HepG2 (cell line): Measurements from ENCODE around the gene RMI2. TPM values are rescaled to one million over a fixed set of nuclear protein-coding genes. Genes with fewer than 3 reads are reported as not detected.

Experiments
- ARNTL ChIP-seq: sonication (generic); formaldehyde crosslinking; IDR thresholded peaks from 2 replicates; pipeline ENCODE4 v1.4.0; 2020; ENCODE audit warnings: mild to moderate bottlenecking, missing genetic modification reagents
- CBX1 ChIP-seq: IDR thresholded peaks from one replicate; pipeline ENCODE4 v1.6.1; 2016; ENCODE audit warnings: antibody characterized with exemption, low read depth
- CHD4 ChIP-seq: fragments of 200-600 bp; sonication (generic); IDR thresholded peaks from 2 replicates; pipeline ENCODE4 v1.7.0; 2017; ENCODE audit warnings: mild to moderate bottlenecking, low read length, borderline replicate concordance
- ELF3 ChIP-seq: IDR thresholded peaks from 2 replicates; pipeline ENCODE4 v1.6.1; 2016; ENCODE audit warnings: missing genetic modification reagents, missing compliant biosample characterization
- ETV6 ChIP-seq: sonication (generic); formaldehyde crosslinking; conservative IDR thresholded peaks from 2 replicates; pipeline ENCODE4 v1.4.0; 2020; ENCODE audit warnings: missing genetic modification reagents
- KDM4B ChIP-seq: sonication (generic); formaldehyde crosslinking; IDR thresholded peaks from 2 replicates; pipeline ENCODE4 v1.4.0; 2020; ENCODE audit warnings: missing genetic modification reagents
- MYC ChIP-seq: sonication (generic); formaldehyde crosslinking; IDR thresholded peaks from 2 replicates; pipeline ENCODE4 v1.9.0; 2021; ENCODE audit warnings: missing genetic modification reagents, borderline replicate concordance
- PRPF4 ChIP-seq: fragments of 200-400 bp; formaldehyde crosslinking; IDR thresholded peaks from 2 replicates; pipeline ENCODE4 v1.6.1; 2016; ENCODE audit warnings: low read length, low read depth; ENCODE audit not compliant: poor library complexity, severe bottlenecking
- RARA ChIP-seq: IDR thresholded peaks from 2 replicates; pipeline ENCODE4 v1.6.1; 2016; ENCODE audit warnings: missing genetic modification reagents, missing compliant biosample characterization
- USF2 ChIP-seq, 2 experiments: sonication (generic) in 1 of 2; formaldehyde crosslinking in 1 of 2; IDR thresholded peaks; 2 replicates each; pipeline versions ENCODE4 v1.5.1 to v1.6.1; 2011 to 2020; ENCODE audit warnings: borderline replicate concordance in 1 of 2, low read depth in 1 of 2, low read length in 1 of 2, mild to moderate bottlenecking in 1 of 2, missing genetic modification reagents in 1 of 2, moderate library complexity in 1 of 2
- YEATS2 ChIP-seq: sonication (generic); formaldehyde crosslinking; IDR thresholded peaks from 2 replicates; pipeline ENCODE4 v1.4.0; 2020; ENCODE audit warnings: missing genetic modification reagents, borderline replicate concordance
- ZFP37 ChIP-seq: sonication (generic); formaldehyde crosslinking; IDR thresholded peaks from 2 replicates; pipeline ENCODE4 v1.4.0; 2020; ENCODE audit warnings: missing genetic modification reagents, borderline replicate concordance
- ZNF20 ChIP-seq: sonication (generic); formaldehyde crosslinking; IDR thresholded peaks from 2 replicates; pipeline ENCODE4 v1.4.0; 2020; ENCODE audit warnings: mild to moderate bottlenecking, moderate library complexity, missing genetic modification reagents
- ZNF350 ChIP-seq: sonication (generic); formaldehyde crosslinking; IDR thresholded peaks from 2 replicates; pipeline ENCODE4 v1.4.0; 2020; ENCODE audit warnings: mild to moderate bottlenecking, low read depth, missing genetic modification reagents, borderline replicate concordance
- ZNF496 ChIP-seq: sonication (generic); formaldehyde crosslinking; IDR thresholded peaks from 2 replicates; pipeline ENCODE4 v1.8.1; 2023; ENCODE audit warnings: mild to moderate bottlenecking, moderate library complexity, missing genetic modification reagents; ENCODE audit not compliant: insufficient replicate concordance
- ZNF777 ChIP-seq: sonication (generic); formaldehyde crosslinking; IDR thresholded peaks from 2 replicates; pipeline ENCODE4 v1.4.0; 2020; ENCODE audit warnings: missing genetic modification reagents
- ZSCAN25 ChIP-seq: sonication (generic); formaldehyde crosslinking; IDR thresholded peaks from 2 replicates; pipeline ENCODE4 v1.8.0; 2022; ENCODE audit warnings: mild to moderate bottlenecking, missing genetic modification reagents
- polyA plus RNA-seq, 8 experiments: library from polyadenylated mRNA; depleted of rRNA in 3 of 8; stranded (reverse) in 7 of 8; unstranded in 1 of 8; fragments of >200 nt; fragmentation: Illumina TruSeq in 4 of 8; extraction: Trizol in 4 of 8; gene quantifications; 2 replicates each; pipeline versions ENCODE4 v1.2.1 to v1.2.3, GENCODE V29; 2011 to 2016; ENCODE audit warnings: low read depth in 4 of 8, missing spikeins in 1 of 8, mixed read lengths in 1 of 8; ENCODE audit not compliant: insufficient read depth in 1 of 8
- total RNA-seq, 5 experiments: library from RNA; depleted of rRNA; stranded (reverse); fragments of >200 nt; fragmentation: Illumina TruSeq; extraction: Trizol; gene quantifications; 2 replicates each; pipeline ENCODE4 v1.2.3, GENCODE V29; 2016; ENCODE audit warnings: low read depth in 1 of 5
- TF ChIP-seq, protein P1 (sequence below): sonication (generic); formaldehyde crosslinking; IDR thresholded peaks from 2 replicates; pipeline ENCODE4 v1.5.0; 2020; ENCODE audit warnings: missing genetic modification reagents, mild to moderate bottlenecking, borderline replicate concordance
- TF ChIP-seq, protein P2 (sequence below): sonication (generic); formaldehyde crosslinking; conservative IDR thresholded peaks from 2 replicates; pipeline ENCODE4 v1.4.0; 2020; ENCODE audit warnings: missing genetic modification reagents
- TF ChIP-seq, protein P3 (sequence below): sonication (generic); formaldehyde crosslinking; IDR thresholded peaks from 2 replicates; pipeline ENCODE4 v1.5.0; 2020; ENCODE audit warnings: missing genetic modification reagents

Gene RMI2
- total and polyA plus RNA-seq, 2 of the 13 experiments (the other 11 are each of a cell fraction or from before 2014, with no cell fraction given) = 24.5 to 55.7 TPM

DNA sequence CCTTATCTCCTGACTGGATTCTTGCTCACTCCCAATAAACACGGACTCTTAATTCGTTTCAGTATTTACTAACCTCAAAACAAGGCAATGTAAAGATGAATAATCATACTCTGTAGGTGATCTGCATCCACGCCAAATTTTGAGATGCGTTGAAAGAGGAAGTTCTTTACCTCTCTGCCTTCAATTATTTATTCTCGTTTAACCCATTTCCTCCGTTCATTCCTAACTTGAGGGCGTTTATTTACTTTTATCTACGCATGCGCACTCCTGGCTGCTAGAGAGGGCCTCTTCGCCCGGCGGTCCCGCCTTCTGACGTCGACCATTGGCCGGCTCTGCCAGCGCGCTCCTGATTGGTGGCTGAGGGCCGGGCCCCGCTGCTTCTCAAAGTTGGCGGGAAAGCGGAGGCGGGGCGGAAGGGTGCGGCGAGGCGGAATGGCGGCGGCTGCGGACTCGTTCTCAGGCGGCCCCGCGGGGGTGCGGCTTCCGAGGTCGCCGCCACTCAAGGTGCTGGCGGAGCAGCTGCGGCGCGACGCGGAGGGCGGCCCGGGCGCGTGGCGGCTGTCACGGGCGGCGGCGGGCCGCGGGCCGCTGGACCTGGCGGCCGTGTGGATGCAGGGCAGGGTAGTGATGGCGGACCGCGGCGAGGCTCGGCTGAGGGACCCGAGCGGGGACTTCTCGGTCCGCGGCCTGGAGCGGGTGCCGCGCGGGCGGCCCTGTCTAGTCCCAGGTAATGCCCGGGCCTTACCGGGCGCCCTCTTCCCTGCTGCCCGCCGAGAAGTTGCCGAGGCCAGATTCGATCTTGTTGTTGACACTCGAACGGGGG is at the start of gene RMI2 (continued):
- TF ChIP-seq RARA (CRISPR knock-in tag) (no peak; the same call in 1 of the 2 replicates), ARNTL (CRISPR knock-in tag) (peak; percentile 60; the same call in 1 of the 2 replicates), MYC (peak; percentile 83), KDM4B (CRISPR knock-in tag) (no peak), ZSCAN25 (CRISPR knock-in tag) (peak; percentile 45), CBX1 (peak; percentile 93), ETV6 (CRISPR knock-in tag) (peak; percentile 47; the same call in 1 of the 2 replicates), YEATS2 (CRISPR knock-in tag) (peak; percentile 94), USF2 (IDR thresholded peaks at IDR 0.05; ENCODE audit: low read depth, low read length) (no peak), USF2 (CRISPR knock-in tag; IDR thresholded peaks at IDR 0.05; ENCODE audit: borderline replicate concordance) (no peak), ZNF350 (CRISPR knock-in tag) (no peak), ZFP37 (CRISPR knock-in tag) (0 out of 2 replicates have a peak, but pooled peaks have one; percentile 57), PRPF4 (no peak), CHD4 (no peak), ZNF20 (CRISPR knock-in tag) (no peak), ELF3 (CRISPR knock-in tag) (no peak; the same call in none of the 2 replicates), ZNF496 (CRISPR knock-in tag) (no peak), ZNF777 (CRISPR knock-in tag) (0 out of 2 replicates have a peak, but pooled peaks have one; percentile 53)
- TF ChIP-seq, protein P1, sequence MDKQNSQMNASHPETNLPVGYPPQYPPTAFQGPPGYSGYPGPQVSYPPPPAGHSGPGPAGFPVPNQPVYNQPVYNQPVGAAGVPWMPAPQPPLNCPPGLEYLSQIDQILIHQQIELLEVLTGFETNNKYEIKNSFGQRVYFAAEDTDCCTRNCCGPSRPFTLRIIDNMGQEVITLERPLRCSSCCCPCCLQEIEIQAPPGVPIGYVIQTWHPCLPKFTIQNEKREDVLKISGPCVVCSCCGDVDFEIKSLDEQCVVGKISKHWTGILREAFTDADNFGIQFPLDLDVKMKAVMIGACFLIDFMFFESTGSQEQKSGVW (CRISPR knock-in tag) = no peak
- TF ChIP-seq, protein P2, sequence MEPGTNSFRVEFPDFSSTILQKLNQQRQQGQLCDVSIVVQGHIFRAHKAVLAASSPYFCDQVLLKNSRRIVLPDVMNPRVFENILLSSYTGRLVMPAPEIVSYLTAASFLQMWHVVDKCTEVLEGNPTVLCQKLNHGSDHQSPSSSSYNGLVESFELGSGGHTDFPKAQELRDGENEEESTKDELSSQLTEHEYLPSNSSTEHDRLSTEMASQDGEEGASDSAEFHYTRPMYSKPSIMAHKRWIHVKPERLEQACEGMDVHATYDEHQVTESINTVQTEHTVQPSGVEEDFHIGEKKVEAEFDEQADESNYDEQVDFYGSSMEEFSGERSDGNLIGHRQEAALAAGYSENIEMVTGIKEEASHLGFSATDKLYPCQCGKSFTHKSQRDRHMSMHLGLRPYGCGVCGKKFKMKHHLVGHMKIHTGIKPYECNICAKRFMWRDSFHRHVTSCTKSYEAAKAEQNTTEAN (CRISPR knock-in tag) = peak; percentile 77
- TF ChIP-seq, protein P3, sequence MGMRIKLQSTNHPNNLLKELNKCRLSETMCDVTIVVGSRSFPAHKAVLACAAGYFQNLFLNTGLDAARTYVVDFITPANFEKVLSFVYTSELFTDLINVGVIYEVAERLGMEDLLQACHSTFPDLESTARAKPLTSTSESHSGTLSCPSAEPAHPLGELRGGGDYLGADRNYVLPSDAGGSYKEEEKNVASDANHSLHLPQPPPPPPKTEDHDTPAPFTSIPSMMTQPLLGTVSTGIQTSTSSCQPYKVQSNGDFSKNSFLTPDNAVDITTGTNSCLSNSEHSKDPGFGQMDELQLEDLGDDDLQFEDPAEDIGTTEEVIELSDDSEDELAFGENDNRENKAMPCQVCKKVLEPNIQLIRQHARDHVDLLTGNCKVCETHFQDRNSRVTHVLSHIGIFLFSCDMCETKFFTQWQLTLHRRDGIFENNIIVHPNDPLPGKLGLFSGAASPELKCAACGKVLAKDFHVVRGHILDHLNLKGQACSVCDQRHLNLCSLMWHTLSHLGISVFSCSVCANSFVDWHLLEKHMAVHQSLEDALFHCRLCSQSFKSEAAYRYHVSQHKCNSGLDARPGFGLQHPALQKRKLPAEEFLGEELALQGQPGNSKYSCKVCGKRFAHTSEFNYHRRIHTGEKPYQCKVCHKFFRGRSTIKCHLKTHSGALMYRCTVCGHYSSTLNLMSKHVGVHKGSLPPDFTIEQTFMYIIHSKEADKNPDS = no peak
